Retinal pigment epithelial cell (primary cell): ENCODE data around the gene CCDC6.
"Not testable (repeated sequence)": the region's sequence is repeated elsewhere in the genome, so short reads cannot be mapped to it uniquely, and the experiment has no call there.

ENCODE experiments used
- DNase-seq: peaks from one replicate; pipeline ENCODE4 v3.0.0-alpha.2; 2010; ENCODE audit warnings: low read depth
- H3K4me3 ChIP-seq: 2 replicates; pipeline ENCODE4 v1.5.1; 2011; ENCODE audit warnings: mild to moderate bottlenecking, low read length, control low read depth, moderate library complexity
- TF ChIP-seq, protein P1 (sequence below): conservative IDR thresholded peaks from 2 replicates; pipeline ENCODE4 v1.5.1; 2011; ENCODE audit warnings: low read depth, low read length, control low read depth, inconsistent platforms

CCDC6 gene

DNA sequence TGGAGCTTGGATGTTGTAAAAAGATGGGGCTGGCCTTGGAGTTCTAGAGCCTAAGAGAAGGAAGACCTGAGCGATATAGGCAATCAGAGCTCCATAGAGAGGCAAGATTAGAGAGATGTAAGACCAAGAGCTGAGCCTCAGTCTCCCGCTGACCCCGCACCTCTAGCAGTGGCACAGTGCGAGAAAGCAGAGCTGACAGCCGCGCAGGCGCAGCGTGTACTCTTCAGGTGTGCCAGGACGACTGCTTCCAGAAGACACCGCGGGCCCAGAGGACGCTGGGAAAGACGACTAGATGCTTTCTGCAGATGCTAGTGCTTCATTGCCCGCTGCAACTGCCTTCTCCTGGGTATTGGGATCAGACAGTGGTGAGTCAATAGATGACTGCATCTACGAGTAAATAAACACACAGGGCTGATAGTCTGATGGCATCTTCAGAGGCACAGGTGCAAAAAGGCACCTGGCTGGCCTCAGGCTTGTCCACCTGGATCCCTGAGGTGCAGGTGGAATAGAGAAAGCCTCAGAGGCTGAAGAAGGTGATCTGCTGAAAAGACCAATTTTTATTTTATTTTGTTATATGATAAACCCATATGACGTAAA, 38.1 kb upstream of the CCDC6 start:
- DNase-seq: no peak
- no peak overlapping the region for H3K4me3 ChIP-seq
- TF ChIP-seq, protein P1, sequence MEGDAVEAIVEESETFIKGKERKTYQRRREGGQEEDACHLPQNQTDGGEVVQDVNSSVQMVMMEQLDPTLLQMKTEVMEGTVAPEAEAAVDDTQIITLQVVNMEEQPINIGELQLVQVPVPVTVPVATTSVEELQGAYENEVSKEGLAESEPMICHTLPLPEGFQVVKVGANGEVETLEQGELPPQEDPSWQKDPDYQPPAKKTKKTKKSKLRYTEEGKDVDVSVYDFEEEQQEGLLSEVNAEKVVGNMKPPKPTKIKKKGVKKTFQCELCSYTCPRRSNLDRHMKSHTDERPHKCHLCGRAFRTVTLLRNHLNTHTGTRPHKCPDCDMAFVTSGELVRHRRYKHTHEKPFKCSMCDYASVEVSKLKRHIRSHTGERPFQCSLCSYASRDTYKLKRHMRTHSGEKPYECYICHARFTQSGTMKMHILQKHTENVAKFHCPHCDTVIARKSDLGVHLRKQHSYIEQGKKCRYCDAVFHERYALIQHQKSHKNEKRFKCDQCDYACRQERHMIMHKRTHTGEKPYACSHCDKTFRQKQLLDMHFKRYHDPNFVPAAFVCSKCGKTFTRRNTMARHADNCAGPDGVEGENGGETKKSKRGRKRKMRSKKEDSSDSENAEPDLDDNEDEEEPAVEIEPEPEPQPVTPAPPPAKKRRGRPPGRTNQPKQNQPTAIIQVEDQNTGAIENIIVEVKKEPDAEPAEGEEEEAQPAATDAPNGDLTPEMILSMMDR: no peak

DNA sequence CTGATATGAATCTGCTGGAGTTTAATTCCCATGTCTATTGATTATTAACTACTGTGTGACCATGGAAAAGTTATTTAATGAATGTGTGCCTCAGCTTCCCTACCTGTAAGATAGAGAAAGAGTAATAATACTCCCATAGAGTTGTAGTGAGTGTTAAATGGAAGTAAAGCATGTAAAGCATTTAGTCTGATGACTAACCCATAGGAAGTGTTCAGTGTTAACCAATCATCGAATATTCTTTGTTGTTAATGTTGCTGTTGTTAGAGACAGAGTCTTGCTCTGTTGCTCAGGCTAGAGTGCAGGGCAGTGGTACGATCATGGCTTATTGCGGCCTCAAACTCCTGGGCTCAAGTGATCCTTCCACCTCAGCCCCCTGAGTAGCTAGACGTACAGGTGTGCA, 36.2 kb upstream of the CCDC6 start:
- no peak overlapping the region for H3K4me3 ChIP-seq
- TF ChIP-seq, protein P1: no peak
- DNase-seq: no peak

DNA sequence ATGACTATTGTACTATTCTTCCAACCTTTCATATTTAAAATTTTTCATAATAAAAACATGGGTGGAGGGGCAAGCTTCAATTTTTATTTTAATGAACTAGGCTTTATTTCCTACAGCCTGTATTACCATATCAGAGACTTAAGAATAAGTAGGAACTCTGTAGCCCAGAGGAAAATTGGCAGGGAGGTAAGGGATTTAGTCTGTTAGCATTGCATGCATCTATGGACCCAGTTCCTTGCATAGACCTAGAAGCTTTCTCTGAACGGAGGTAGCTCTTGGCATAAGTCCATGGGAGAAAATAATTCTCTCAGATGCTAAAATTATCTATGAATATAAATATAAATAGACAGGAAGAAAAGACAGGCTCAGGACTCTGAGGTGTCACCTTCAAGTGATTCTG, 31.4 kb upstream of the CCDC6 start:
- TF ChIP-seq, protein P1: no peak
- H3K4me3 ChIP-seq: no peak overlapping the region
- no peak for DNase-seq

DNA sequence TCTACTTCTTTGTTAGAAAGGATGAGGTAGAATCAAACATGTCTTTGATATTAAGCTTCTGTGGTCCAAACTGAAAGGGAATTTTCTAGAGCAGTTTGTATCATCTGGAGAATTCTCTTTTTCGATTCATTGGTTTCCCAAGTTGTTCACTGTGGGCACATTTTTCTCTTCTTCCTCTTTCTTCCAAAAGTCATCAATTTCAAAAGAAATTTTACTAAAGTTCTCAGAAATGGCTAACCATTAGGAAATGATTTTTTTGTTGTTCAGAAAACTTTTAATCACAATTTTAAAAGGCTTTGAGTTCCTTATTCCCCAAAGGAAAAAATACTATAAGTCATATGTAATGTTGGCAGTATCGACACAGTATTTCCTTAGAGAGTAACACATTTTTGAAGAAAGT, 28.3 kb upstream of the CCDC6 start:
- TF ChIP-seq, protein P1: no peak
- no peak for DNase-seq
- no peak overlapping the region for H3K4me3 ChIP-seq

DNA sequence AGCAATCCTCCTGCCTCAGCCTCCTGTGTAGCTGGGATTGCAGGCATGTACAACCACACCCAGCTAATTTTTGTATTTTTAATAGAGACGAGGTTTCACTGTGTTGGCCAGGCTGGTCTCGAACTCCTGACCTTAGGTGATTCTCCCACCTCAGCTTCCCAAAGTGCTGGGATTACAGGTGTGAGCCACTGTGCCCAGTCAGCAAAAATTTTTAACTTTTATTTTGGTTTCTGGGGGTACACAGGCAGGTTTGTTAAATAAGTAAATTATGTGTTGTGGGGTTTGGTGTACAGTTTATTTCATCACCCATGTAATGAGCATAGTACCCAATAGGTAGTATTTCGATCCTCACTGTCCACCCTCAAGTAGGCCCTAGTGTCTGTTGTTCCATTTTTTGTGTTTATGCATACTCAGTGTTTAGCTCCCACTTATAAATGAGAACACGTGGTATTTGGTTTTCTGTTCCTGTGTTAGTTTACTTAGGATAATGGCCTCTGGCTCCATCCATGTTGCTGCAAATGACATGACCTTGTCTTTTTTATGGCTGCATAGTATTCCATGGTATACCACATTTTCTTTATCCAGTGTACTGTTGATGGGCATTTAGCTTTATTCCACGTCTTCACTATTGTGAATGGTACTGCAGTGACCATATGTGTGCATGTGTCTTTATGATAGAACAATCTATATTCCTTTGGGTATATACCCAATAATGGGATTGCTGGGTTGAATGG, 24.6 kb upstream of the CCDC6 start:
- DNase-seq, H3K4me3 ChIP-seq: not testable (repeated sequence)

DNA sequence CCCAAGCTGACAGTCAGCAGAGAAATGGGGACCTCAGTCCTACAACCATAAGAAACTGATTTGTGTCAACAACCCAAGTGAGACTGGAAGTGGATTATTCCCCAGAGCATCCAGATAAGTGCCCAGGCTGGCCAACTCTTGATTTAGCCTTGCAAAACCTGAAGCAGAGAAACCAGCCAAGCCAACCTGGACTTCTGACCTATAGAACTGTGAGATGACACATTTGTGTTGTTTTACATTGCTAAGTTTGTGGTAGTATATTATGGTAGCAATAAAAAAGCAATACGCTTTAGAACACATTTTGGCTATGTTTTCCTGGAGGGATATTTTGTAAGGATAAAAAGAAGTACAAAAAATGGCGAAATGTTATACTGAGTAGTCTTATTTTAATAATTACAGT, 19.7 kb upstream of the CCDC6 start:
- DNase-seq: no peak
- TF ChIP-seq, protein P1: no peak
- no peak overlapping the region for H3K4me3 ChIP-seq

DNA sequence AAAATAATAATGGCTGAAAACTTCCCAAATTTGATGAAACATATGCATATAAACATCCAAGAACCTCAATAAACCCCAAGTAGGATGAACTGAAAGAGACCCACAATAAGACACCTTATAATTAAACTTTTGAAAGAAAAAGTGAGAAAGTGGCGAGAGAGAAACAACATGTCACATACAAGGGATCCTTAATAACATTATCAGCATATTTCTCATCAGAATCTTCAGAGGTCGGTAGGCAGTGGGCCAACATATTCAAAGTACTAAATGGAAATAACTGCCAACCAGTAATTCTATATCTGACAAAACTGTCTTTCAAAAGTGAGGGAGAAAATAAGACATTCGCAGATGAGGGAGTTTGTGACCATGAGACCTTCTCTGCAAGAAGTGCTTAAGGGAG, 16.6 kb upstream of the CCDC6 start:
- TF ChIP-seq, protein P1: no peak
- H3K4me3 ChIP-seq: no peak overlapping the region
- DNase-seq: no peak

DNA sequence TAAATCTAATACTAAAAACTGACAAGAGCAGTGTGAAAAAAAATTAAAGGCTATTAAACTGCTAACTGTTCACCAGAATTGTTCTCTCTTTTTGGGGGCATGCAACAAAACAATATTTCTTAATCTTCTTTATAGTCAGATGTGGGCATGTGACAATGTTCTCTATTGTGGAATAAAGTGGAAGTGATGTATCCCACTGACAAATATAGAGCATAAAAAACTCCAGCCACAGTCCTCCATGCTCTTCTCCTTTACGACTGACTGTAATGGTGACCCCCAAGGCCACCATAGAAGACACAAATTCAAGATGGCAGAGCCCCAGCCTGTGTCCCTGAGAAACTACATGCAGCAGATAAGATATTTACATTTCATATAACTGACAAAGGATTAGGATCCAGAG, 11.6 kb upstream of the CCDC6 start:
- DNase-seq: no peak
- TF ChIP-seq, protein P1: no peak
- H3K4me3 ChIP-seq: no peak overlapping the region
